Hepatocyte (in vitro differentiated cells): ENCODE results near the gene LHFPL2. TPM values are rescaled to one million over a fixed set of nuclear protein-coding genes. Genes with fewer than 3 reads are reported as not detected.

Experiments used
- DNase-seq: peaks from one replicate; pipeline ENCODE4 v3.0.0-alpha.2; 2016; ENCODE audit warnings: low spot score
- H2AFZ ChIP-seq: fragments of 200-600 bp; sonication (generic); 2 replicates; pipeline ENCODE4 v1.6.0; 2016; ENCODE audit warnings: antibody characterized with exemption, mild to moderate bottlenecking
- H3K27ac ChIP-seq: fragments of 200-600 bp; sonication (generic); 2 replicates; pipeline ENCODE4 v1.5.1; 2016; ENCODE audit warnings: mild to moderate bottlenecking
- H3K27me3 ChIP-seq: fragments of 200-600 bp; sonication (generic); 2 replicates; pipeline ENCODE4 v1.6.1; 2016
- H3K36me3 ChIP-seq: fragments of 200-600 bp; sonication (generic); replicated peaks from 2 replicates; pipeline ENCODE4 v1.5.1; 2016; ENCODE audit warnings: low read depth; ENCODE audit not compliant: insufficient read depth
- H3K4me1 ChIP-seq: fragments of 200-600 bp; sonication (generic); 2 replicates; pipeline ENCODE4 v1.5.1; 2016; ENCODE audit warnings: mild to moderate bottlenecking, moderate library complexity; ENCODE audit not compliant: insufficient read depth
- H3K4me2 ChIP-seq: fragments of 200-600 bp; sonication (generic); 2 replicates; pipeline ENCODE4 v1.6.0; 2016
- H3K4me3 ChIP-seq: fragments of 200-600 bp; sonication (generic); 2 replicates; pipeline ENCODE4 v1.5.1; 2016; ENCODE audit warnings: mild to moderate bottlenecking
- H3K79me2 ChIP-seq: fragments of 200-600 bp; sonication (generic); 2 replicates; pipeline ENCODE4 v1.6.0; 2017; ENCODE audit warnings: mild to moderate bottlenecking
- H3K9me2 ChIP-seq: fragments of 200-600 bp; sonication (generic); replicated peaks from 2 replicates; pipeline ENCODE4 v1.6.0; 2017; ENCODE audit warnings: mild to moderate bottlenecking; ENCODE audit not compliant: insufficient read depth
- H3K9me3 ChIP-seq: fragments of 200-600 bp; sonication (generic); 2 replicates; pipeline ENCODE4 v1.5.1; 2016; ENCODE audit warnings: low read depth, mild to moderate bottlenecking
- H4K20me1 ChIP-seq: fragments of 200-600 bp; sonication (generic); 2 replicates; pipeline ENCODE4 v1.6.0; 2016; ENCODE audit warnings: mild to moderate bottlenecking; ENCODE audit not compliant: insufficient read depth, poor library complexity, severe bottlenecking
- EZH2 ChIP-seq: fragments of 200-600 bp; sonication (generic); IDR thresholded peaks from 2 replicates; pipeline ENCODE4 v1.6.1; 2016; ENCODE audit warnings: antibody characterized with exemption, mild to moderate bottlenecking, borderline replicate concordance
- EZH2phosphoT487 ChIP-seq: fragments of 200-600 bp; sonication (generic); IDR thresholded peaks from one replicate; pipeline ENCODE4 v1.6.1; 2018; ENCODE audit warnings: antibody characterized with exemption, mild to moderate bottlenecking, low read depth, moderate library complexity; ENCODE audit not compliant: unreplicated experiment, severe bottlenecking
- WGBS: methylation state at CpG from one replicate; pipeline ENCODE4 v1.1.6; 2016; ENCODE audit warnings: low lambda C conversion rate; ENCODE audit errors: missing lambda C conversion rate; 5-methylcytosine and 5-hydroxymethylcytosine counted together
- polyA plus RNA-seq: library from polyadenylated mRNA; unstranded; fragments of >200 nt; fragmentation: Nextera tagmentation; extraction: Ambion mirVana; gene quantifications from 2 replicates; pipeline ENCODE4 v1.2.1, GENCODE V29; 2016
- total RNA-seq: library from RNA; depleted of rRNA; stranded (reverse); fragments of >200 nt; gene quantifications from 2 replicates; pipeline ENCODE4 v1.2.3, GENCODE V29; 2014
- TF ChIP-seq, protein P1 (sequence below): fragments of 200-600 bp; sonication (generic); IDR thresholded peaks from 2 replicates; pipeline ENCODE4 v1.5.1; 2016; ENCODE audit warnings: antibody characterized with exemption, mild to moderate bottlenecking; ENCODE audit not compliant: poor library complexity

LHFPL2 gene
- total and polyA plus RNA-seq, 2 experiments from 2014 or later, result 15.6 to 39.9 TPM

GRCh38 chr5:78650531-78650930 is 2.0 kb upstream of the LHFPL2 start:
- Histone ChIP-seq H3K27ac (peak overlapping the region; percentile 99), H3K79me2 (peaks cover 17% of the 10 kb centered on the region), H4K20me1 (no peaks in the 10 kb centered on the region), H3K9me2 (no peaks in the 10 kb centered on the region), H2AFZ (no peak overlapping the region), H3K36me3 (no peaks in the 10 kb centered on the region), H3K4me3 (no peak overlapping the region), H3K27me3 (no peaks in the 10 kb centered on the region), H3K4me2 (no peak overlapping the region), H3K4me1 (peaks cover 25% of the 10 kb centered on the region), H3K9me3 (no peaks in the 10 kb centered on the region)
- TF ChIP-seq EZH2phosphoT487 (no peak), EZH2 (no peak)
- TF ChIP-seq, protein P1, sequence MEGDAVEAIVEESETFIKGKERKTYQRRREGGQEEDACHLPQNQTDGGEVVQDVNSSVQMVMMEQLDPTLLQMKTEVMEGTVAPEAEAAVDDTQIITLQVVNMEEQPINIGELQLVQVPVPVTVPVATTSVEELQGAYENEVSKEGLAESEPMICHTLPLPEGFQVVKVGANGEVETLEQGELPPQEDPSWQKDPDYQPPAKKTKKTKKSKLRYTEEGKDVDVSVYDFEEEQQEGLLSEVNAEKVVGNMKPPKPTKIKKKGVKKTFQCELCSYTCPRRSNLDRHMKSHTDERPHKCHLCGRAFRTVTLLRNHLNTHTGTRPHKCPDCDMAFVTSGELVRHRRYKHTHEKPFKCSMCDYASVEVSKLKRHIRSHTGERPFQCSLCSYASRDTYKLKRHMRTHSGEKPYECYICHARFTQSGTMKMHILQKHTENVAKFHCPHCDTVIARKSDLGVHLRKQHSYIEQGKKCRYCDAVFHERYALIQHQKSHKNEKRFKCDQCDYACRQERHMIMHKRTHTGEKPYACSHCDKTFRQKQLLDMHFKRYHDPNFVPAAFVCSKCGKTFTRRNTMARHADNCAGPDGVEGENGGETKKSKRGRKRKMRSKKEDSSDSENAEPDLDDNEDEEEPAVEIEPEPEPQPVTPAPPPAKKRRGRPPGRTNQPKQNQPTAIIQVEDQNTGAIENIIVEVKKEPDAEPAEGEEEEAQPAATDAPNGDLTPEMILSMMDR, result no peak
- 79% methylated on average over 1 of the region's 1 CpG for WGBS
- DNase-seq, result no peak

- Histone ChIP-seq H3K9me3 (no peaks in the 10 kb centered on the region), H3K4me1 (peaks cover 25% of the 10 kb centered on the region), H3K36me3 (no peaks in the 10 kb centered on the region), H3K79me2 (peaks cover 22% of the 10 kb centered on the region), H4K20me1 (no peaks in the 10 kb centered on the region), H3K27ac (peak overlapping the region; percentile 99), H2AFZ (no peak overlapping the region), H3K4me2 (peak overlapping the region; percentile 85), H3K9me2 (no peaks in the 10 kb centered on the region), H3K4me3 (no peak overlapping the region), H3K27me3 (no peaks in the 10 kb centered on the region)
- WGBS, result 61% methylated on average over 10 of the region's 10 CpGs
- DNase-seq, result no peak
- no peak for TF ChIP-seq EZH2
- TF ChIP-seq, protein P1, result no peak
- TF ChIP-seq EZH2phosphoT487, result no peak
Measured at GRCh38 chr5:78649861-78650496, 1.4 kb upstream of the LHFPL2 start.

DNA sequence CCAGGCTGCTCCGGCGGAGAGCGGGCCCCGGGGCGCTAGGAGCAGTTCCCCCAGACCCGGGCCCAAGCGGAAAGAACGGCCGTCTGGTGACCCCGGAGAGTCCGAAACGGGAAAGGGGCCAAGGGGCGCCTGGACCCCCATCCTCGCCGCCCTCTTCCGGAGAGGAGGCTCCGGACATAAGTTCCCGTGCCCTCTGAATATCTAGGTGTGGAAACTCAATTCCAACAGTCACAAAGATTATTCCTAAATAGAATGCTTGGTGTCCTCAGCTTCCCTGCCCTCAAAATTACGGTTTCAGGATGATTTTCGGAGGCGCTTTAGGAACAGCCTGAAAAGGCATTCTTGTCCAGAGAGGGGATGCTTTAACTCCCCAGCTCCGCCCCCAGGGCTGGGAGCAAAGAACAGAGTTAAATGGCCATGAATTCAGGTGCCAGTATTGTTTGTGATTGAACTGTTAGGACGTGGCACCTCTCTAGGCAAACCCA is 681 bp upstream of the LHFPL2 start:
- Histone ChIP-seq H2AFZ (peak overlapping the region; percentile 62), H3K27ac (peak overlapping the region; percentile 99), H4K20me1 (no peaks in the 10 kb centered on the region), H3K4me2 (peak overlapping the region; percentile 85), H3K79me2 (peaks cover 29% of the 10 kb centered on the region), H3K4me3 (peak overlapping the region; percentile 68), H3K9me3 (no peaks in the 10 kb centered on the region), H3K27me3 (no peaks in the 10 kb centered on the region), H3K9me2 (no peaks in the 10 kb centered on the region), H3K36me3 (no peaks in the 10 kb centered on the region), H3K4me1 (peaks cover 25% of the 10 kb centered on the region)
- WGBS, result 4% methylated on average over 21 of the region's 23 CpGs
- DNase-seq, result peak; percentile 46
- TF ChIP-seq, protein P1, result no peak
- TF ChIP-seq EZH2phosphoT487 (no peak), EZH2 (no peak)
